Psoas muscle (tissue), 8 donors: Measurements from ENCODE around the gene TXNL4B. TPM values are rescaled to one million over a fixed set of nuclear protein-coding genes. Genes with fewer than 3 reads are reported as not detected.
"Not testable (repeated sequence)": the region's sequence is repeated elsewhere in the genome, so short reads cannot be mapped to it uniquely, and the experiment has no call there.

Source experiments
- ATAC-seq, 4 donors: fragments of 200-7000 bp; cut with Tn5 transposase; one replicate each; pipeline ENCODE4 v1.9.1; 2020; ENCODE audit warnings: moderate library complexity in 3 of 4, mild to moderate bottlenecking in 2 of 4
- DNase-seq, 2 donors: peaks; one replicate each; pipeline ENCODE4 v3.0.0-alpha.2; 2020
- H3K27ac ChIP-seq: fragments of 200-600 bp; one replicate; pipeline ENCODE4 v1.8.0; 2022
- H3K27me3 ChIP-seq, 3 donors: fragments of 200-600 bp in 1 of 3; one replicate each; pipeline versions ENCODE4 v1.6.1 to v1.8.0; 2013 to 2022; ENCODE audit warnings: low read length in 2 of 3, mild to moderate bottlenecking in 2 of 3, moderate library complexity in 1 of 3; ENCODE audit not compliant: insufficient read depth in 3 of 3
- H3K36me3 ChIP-seq, 2 donors: fragments of 200-600 bp in 1 of 2; one replicate each; pipeline versions ENCODE4 v1.6.1 to v1.8.0; 2013 to 2022; ENCODE audit warnings: low read depth in 1 of 2, mild to moderate bottlenecking in 1 of 2, moderate library complexity in 1 of 2; ENCODE audit not compliant: insufficient read depth in 1 of 2
- H3K4me1 ChIP-seq: fragments of 200-600 bp; one replicate; pipeline ENCODE4 v1.8.0; 2022
- H3K4me3 ChIP-seq: fragments of 200-600 bp; one replicate; pipeline ENCODE4 v1.8.0; 2022; ENCODE audit warnings: mild to moderate bottlenecking
- H3K9me3 ChIP-seq: fragments of 200-600 bp; one replicate; pipeline ENCODE4 v1.8.0; 2022
- WGBS, 3 donors: extraction: QIAGEN DNeasy Blood & Tissue Kit; methylation state at CpG; one replicate each; pipeline versions ENCODE4 v1.1.6 to v1.1.7; 2013; 5-methylcytosine and 5-hydroxymethylcytosine counted together
- intact Hi-C, 2 donors: fragments of 100-400 bp; cut with DNase I; formaldehyde crosslinking; loops; one replicate each; pipeline versions ENCODE4 v1.11.0 to v1.14.2; 2022
- polyA plus RNA-seq, 3 donors: library from polyadenylated mRNA; stranded (reverse); fragments of 200-250 nt; gene quantifications; one replicate each; pipeline ENCODE4 v1.2.3, GENCODE V29; 2013
- total RNA-seq, 4 donors: library from RNA; stranded (reverse); fragmentation: NEBNext Ultra II Directional in 2 of 4; extraction: Animal tissue kit (Norgen Biotek cat#: 25700) in 2 of 4; gene quantifications; one replicate each; pipeline versions ENCODE4 v1.2.1 to v1.2.4, GENCODE V29; 2021 to 2023
- TF ChIP-seq, protein P1 (sequence below): fragments of 200-600 bp; IDR thresholded peaks from one replicate; pipeline ENCODE4 v1.8.0; 2022; ENCODE audit warnings: antibody characterized with exemption
- donor health status: healthy with polysubstance abuse.
- donor health status: DM: no; HTN: no; CAD: no; lungs with moderate emphysema.
- donor health status: Bipolar disorder and iron deficiency.
- donor health status: healthy.
- donor health status: DM: yes; HTN: yes; CAD: no.
- donor health status: DM: no; HTN: no; CAD: no.
- donor health status: DM: no; HTN: no; CAD: no.
- donor health status: DM: yes; HTN: yes; CAD: no.

TXNL4B gene
- total and polyA plus RNA-seq, 7 donors, result 6.7 to 52.1 (median 9.4) TPM

- no peaks in the 10 kb centered on the region for H3K4me1 ChIP-seq
- DNase-seq (no peak), ATAC-seq (no peak)
- no peaks in the 10 kb centered on the region for H3K36me3 ChIP-seq
- intact Hi-C loops, result no loop called here
- no peak overlapping the region for H3K4me3 ChIP-seq
- H3K27me3 ChIP-seq, result no peaks in the 10 kb centered on the region
- 88 to 92% (median 91%) methylated on average over 10 of the region's 10 CpGs for WGBS, 3 donors
- no peaks in the 10 kb centered on the region for H3K9me3 ChIP-seq
- TF ChIP-seq, protein P1, sequence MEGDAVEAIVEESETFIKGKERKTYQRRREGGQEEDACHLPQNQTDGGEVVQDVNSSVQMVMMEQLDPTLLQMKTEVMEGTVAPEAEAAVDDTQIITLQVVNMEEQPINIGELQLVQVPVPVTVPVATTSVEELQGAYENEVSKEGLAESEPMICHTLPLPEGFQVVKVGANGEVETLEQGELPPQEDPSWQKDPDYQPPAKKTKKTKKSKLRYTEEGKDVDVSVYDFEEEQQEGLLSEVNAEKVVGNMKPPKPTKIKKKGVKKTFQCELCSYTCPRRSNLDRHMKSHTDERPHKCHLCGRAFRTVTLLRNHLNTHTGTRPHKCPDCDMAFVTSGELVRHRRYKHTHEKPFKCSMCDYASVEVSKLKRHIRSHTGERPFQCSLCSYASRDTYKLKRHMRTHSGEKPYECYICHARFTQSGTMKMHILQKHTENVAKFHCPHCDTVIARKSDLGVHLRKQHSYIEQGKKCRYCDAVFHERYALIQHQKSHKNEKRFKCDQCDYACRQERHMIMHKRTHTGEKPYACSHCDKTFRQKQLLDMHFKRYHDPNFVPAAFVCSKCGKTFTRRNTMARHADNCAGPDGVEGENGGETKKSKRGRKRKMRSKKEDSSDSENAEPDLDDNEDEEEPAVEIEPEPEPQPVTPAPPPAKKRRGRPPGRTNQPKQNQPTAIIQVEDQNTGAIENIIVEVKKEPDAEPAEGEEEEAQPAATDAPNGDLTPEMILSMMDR, result no peak
- H3K27ac ChIP-seq, result no peak overlapping the region
Measured at GRCh38 chr16:72064361-72064894, 29.0 kb downstream of the TXNL4B start.

GRCh38 chr16:72061564-72061963 lies 31.9 kb downstream of the TXNL4B start:
- no peaks in the 10 kb centered on the region for H3K9me3 ChIP-seq
- no peak overlapping the region for H3K27ac ChIP-seq
- no peak overlapping the region for H3K4me3 ChIP-seq
- no peaks in the 10 kb centered on the region for H3K27me3 ChIP-seq
- no peak for DNase-seq
- 96 to 100% (median 100%) methylated on average over 1 of the region's 1 CpG for WGBS, 3 donors
- H3K4me1 ChIP-seq, result no peaks in the 10 kb centered on the region
- intact Hi-C loops, result no loop called here
- TF ChIP-seq, protein P1, result no peak
- H3K36me3 ChIP-seq, result no peaks in the 10 kb centered on the region
- no peak for ATAC-seq

- ATAC-seq, result peak; percentile 40 to 65 (median 59)
Measured at GRCh38 chr16:72060405-72060804, 33.0 kb downstream of the TXNL4B start.

GRCh38 chr16:72059060-72059459 lies 34.4 kb downstream of the TXNL4B start:
- ATAC-seq, H3K4me3 ChIP-seq, H3K9me3 ChIP-seq, intact Hi-C loops, H3K36me3 ChIP-seq, DNase-seq, H3K27me3 ChIP-seq, H3K4me1 ChIP-seq, H3K27ac ChIP-seq: not testable (repeated sequence)
- WGBS, 3 donors, result 70 to 81% (median 78%) methylated on average over 5 to 7 of the region's 7 CpGs

More at GRCh38 chr16:72060405-72060804, 33.0 kb downstream of the TXNL4B start:
- Histone ChIP-seq H3K27ac (no peak overlapping the region), H3K4me1 (no peaks in the 10 kb centered on the region), H3K36me3 (no peaks in the 10 kb centered on the region), H3K27me3 (no peaks in the 10 kb centered on the region), H3K4me3 (no peak overlapping the region), H3K9me3 (no peaks in the 10 kb centered on the region)
- TF ChIP-seq, protein P1, result no peak
- no peak for DNase-seq
- WGBS, 3 donors, result 72 to 88% (median 80%) methylated on average over 9 of the region's 9 CpGs
- intact Hi-C loops, result no loop called here

- H3K9me3 ChIP-seq, H3K27me3 ChIP-seq, H3K4me3 ChIP-seq, H3K4me1 ChIP-seq, ATAC-seq, intact Hi-C loops, H3K36me3 ChIP-seq, DNase-seq, H3K27ac ChIP-seq: not testable (repeated sequence)
- WGBS, 3 donors, result 56 to 85% methylated on average over 1 to 2 of the region's 6 CpGs; no CpG with 5 or more reads in 1 of the 3 donors
Measured at GRCh38 chr16:72057313-72057712, 36.1 kb downstream of the TXNL4B start.

- 83 to 87% (median 85%) methylated on average over 4 of the region's 4 CpGs for WGBS, 3 donors
- DNase-seq (no peak), ATAC-seq (no peak)
- intact Hi-C loops, result no loop called here
- peaks cover 14% of the 10 kb centered on the region for H3K4me1 ChIP-seq
- no peak overlapping the region for H3K4me3 ChIP-seq
- TF ChIP-seq, protein P1, result no peak
- no peaks in the 10 kb centered on the region for H3K27me3 ChIP-seq
- H3K36me3 ChIP-seq, result no peaks in the 10 kb centered on the region
- H3K9me3 ChIP-seq, result no peaks in the 10 kb centered on the region
- no peak overlapping the region for H3K27ac ChIP-seq
Measured at GRCh38 chr16:72055911-72056310, 37.5 kb downstream of the TXNL4B start.

- 71 to 83% (median 82%) methylated on average over 5 of the region's 5 CpGs for WGBS, 3 donors
Measured at GRCh38 chr16:72054254-72054847, 39.1 kb downstream of the TXNL4B start, which contains the start of gene HP. TSS of gene HP (plus strand) at chr16:72054505. CDS start at chr16:72054653, 148 bp downstream.

More at GRCh38 chr16:72054254-72054847, 39.1 kb downstream of the TXNL4B start, which contains the start of gene HP:
- H3K36me3 ChIP-seq, intact Hi-C loops, H3K27me3 ChIP-seq, H3K4me3 ChIP-seq, H3K9me3 ChIP-seq, ATAC-seq, DNase-seq, H3K27ac ChIP-seq: not testable (repeated sequence)
- peaks cover 27% of the 10 kb centered on the region for H3K4me1 ChIP-seq
